K562 (cell line): ENCODE data around the gene SLC26A3. TPM values are rescaled to one million over a fixed set of nuclear protein-coding genes. Genes with fewer than 3 reads are reported as not detected.

ENCODE experiments used
- ATF7 ChIP-seq: fragments of 450-650 bp; IDR thresholded peaks from 2 replicates; pipeline ENCODE4 v1.7.1; 2014; ENCODE audit warnings: mild to moderate bottlenecking, moderate library complexity
- CBX1 ChIP-seq: sonication (generic); IDR thresholded peaks from 2 replicates; pipeline ENCODE4 v1.6.1; 2016; ENCODE audit warnings: antibody characterized with exemption, low read depth, mild to moderate bottlenecking
- COPS2 ChIP-seq: fragments of 450-650 bp; conservative IDR thresholded peaks from 2 replicates; pipeline ENCODE4 v1.6.1; 2016; ENCODE audit warnings: mild to moderate bottlenecking, moderate library complexity
- HLTF ChIP-seq: fragments of 450-650 bp; IDR thresholded peaks from 2 replicates; pipeline ENCODE4 v1.6.1; 2016
- KDM2B ChIP-seq: fragments of 250-450 bp; sonication (Bioruptor Pico); IDR thresholded peaks from 2 replicates; pipeline ENCODE4 v1.8.0; 2021; ENCODE audit warnings: mild to moderate bottlenecking, moderate library complexity
- LEF1 ChIP-seq: fragments of 450-650 bp; IDR thresholded peaks from 2 replicates; pipeline ENCODE4 v1.6.1; 2016; ENCODE audit warnings: mild to moderate bottlenecking
- MCM5 ChIP-seq: fragments of 450-650 bp; IDR thresholded peaks from 2 replicates; pipeline ENCODE4 v1.6.1; 2016; ENCODE audit warnings: low read depth
- NFE2L1 ChIP-seq: fragments of 450-650 bp; IDR thresholded peaks from 2 replicates; pipeline ENCODE4 v1.6.1; 2016; ENCODE audit warnings: missing genetic modification characterization, low read depth, mild to moderate bottlenecking, missing compliant biosample characterization, moderate library complexity, borderline replicate concordance
- NFRKB ChIP-seq: fragments of 450-650 bp; IDR thresholded peaks from 2 replicates; pipeline ENCODE4 v1.6.1; 2016; ENCODE audit warnings: low read depth
- NRF1 ChIP-seq, 2 experiments: fragments of 450-650 bp; IDR thresholded peaks in 1 of 2; conservative IDR thresholded peaks in 1 of 2; 2 replicates each; pipeline ENCODE4 v1.6.1; 2014; ENCODE audit warnings: mild to moderate bottlenecking in 2 of 2
- RBM22 ChIP-seq: fragments of 200-400 bp; formaldehyde crosslinking; IDR thresholded peaks from 2 replicates; pipeline ENCODE4 v1.6.1; 2018; ENCODE audit warnings: low read length, low read depth; ENCODE audit not compliant: poor library complexity, severe bottlenecking
- SAFB2 ChIP-seq: fragments of 200-400 bp; formaldehyde crosslinking; IDR thresholded peaks from 2 replicates; pipeline ENCODE4 v1.6.1; 2018; ENCODE audit warnings: borderline replicate concordance, low read length, low read depth, moderate library complexity; ENCODE audit not compliant: severe bottlenecking
- SMAD4 ChIP-seq: fragments of 250-450 bp; sonication (Bioruptor Pico); conservative IDR thresholded peaks from 2 replicates; pipeline ENCODE4 v1.8.0; 2021; ENCODE audit warnings: inconsistent platforms, mild to moderate bottlenecking, moderate library complexity
- SMARCB1 ChIP-seq: IDR thresholded peaks from 2 replicates; pipeline ENCODE4 v1.6.1; 2011; ENCODE audit warnings: improper control_type of control experiment, low read depth; ENCODE audit not compliant: insufficient read length
- SUPT5H ChIP-seq: fragments of 450-650 bp; IDR thresholded peaks from 2 replicates; pipeline ENCODE4 v1.6.1; 2016
- TRIM28 ChIP-seq: fragments of 450-650 bp; IDR thresholded peaks from 2 replicates; pipeline ENCODE4 v1.6.1; 2017
- ZNF140 ChIP-seq: fragments of 250-450 bp; sonication (Bioruptor Pico); IDR thresholded peaks from 2 replicates; pipeline ENCODE4 v1.8.0; 2021; ENCODE audit warnings: moderate library complexity, mild to moderate bottlenecking, inconsistent platforms
- ZNF347 ChIP-seq: fragments of 450-650 bp; formaldehyde crosslinking; IDR thresholded peaks from 2 replicates; pipeline ENCODE4 v1.4.0; 2020; ENCODE audit warnings: low read depth, mild to moderate bottlenecking, moderate library complexity
- ZNF444 ChIP-seq: fragments of 250-450 bp; sonication (Bioruptor Pico); IDR thresholded peaks from 2 replicates; pipeline ENCODE4 v1.4.0; 2020; ENCODE audit warnings: mild to moderate bottlenecking, moderate library complexity
- polyA plus RNA-seq, 8 experiments: library from polyadenylated mRNA; depleted of rRNA in 4 of 8; stranded (reverse) in 5 of 8; unstranded in 3 of 8; fragments of >200 nt; fragmentation: Nextera tagmentation in 2 of 8; fragmentation: Illumina TruSeq in 1 of 8; extraction: Ambion mirVana in 2 of 8; extraction: Trizol in 1 of 8; gene quantifications; 2 replicates each; pipeline versions ENCODE4 v1.2.1 to v1.2.3, GENCODE V29; 2011 to 2014; ENCODE audit warnings: inconsistent platforms in 1 of 8, missing spikeins in 1 of 8
- total RNA-seq, 7 experiments: library from RNA; depleted of rRNA in 6 of 7; stranded (reverse); fragments of >200 nt in 6 of 7; fragmentation: Illumina TruSeq in 2 of 7; extraction: Trizol in 2 of 7; gene quantifications; 2 replicates each; pipeline versions ENCODE4 v1.2.1 to v1.2.3, GENCODE V29; 2011 to 2021; ENCODE audit warnings: low replicate concordance in 1 of 7
- TF ChIP-seq, protein P1 (sequence below): fragments of 250-450 bp; sonication (Bioruptor Pico); IDR thresholded peaks from 2 replicates; pipeline ENCODE4 v1.5.0; 2021
- TF ChIP-seq, protein P2 (sequence below): fragments of 250-450 bp; sonication (Bioruptor Pico); IDR thresholded peaks from 2 replicates; pipeline ENCODE4 v1.4.0; 2020; ENCODE audit warnings: mild to moderate bottlenecking, moderate library complexity, borderline replicate concordance
- TF ChIP-seq, protein P3 (sequence below): fragments of 450-650 bp; formaldehyde crosslinking; IDR thresholded peaks from 2 replicates; pipeline ENCODE4 v1.4.0; 2020; ENCODE audit warnings: mild to moderate bottlenecking, mixed read lengths
- TF ChIP-seq, protein P4 (sequence below): fragments of 450-650 bp; formaldehyde crosslinking; IDR thresholded peaks from 2 replicates; pipeline ENCODE4 v1.4.0; 2020; ENCODE audit warnings: mild to moderate bottlenecking, moderate library complexity

Gene SLC26A3
- total and polyA plus RNA-seq, 9 of the 15 experiments (the other 6 are each of a cell fraction or from before 2014, with no cell fraction given) = 0.86 TPM; not detected in 8

DNA sequence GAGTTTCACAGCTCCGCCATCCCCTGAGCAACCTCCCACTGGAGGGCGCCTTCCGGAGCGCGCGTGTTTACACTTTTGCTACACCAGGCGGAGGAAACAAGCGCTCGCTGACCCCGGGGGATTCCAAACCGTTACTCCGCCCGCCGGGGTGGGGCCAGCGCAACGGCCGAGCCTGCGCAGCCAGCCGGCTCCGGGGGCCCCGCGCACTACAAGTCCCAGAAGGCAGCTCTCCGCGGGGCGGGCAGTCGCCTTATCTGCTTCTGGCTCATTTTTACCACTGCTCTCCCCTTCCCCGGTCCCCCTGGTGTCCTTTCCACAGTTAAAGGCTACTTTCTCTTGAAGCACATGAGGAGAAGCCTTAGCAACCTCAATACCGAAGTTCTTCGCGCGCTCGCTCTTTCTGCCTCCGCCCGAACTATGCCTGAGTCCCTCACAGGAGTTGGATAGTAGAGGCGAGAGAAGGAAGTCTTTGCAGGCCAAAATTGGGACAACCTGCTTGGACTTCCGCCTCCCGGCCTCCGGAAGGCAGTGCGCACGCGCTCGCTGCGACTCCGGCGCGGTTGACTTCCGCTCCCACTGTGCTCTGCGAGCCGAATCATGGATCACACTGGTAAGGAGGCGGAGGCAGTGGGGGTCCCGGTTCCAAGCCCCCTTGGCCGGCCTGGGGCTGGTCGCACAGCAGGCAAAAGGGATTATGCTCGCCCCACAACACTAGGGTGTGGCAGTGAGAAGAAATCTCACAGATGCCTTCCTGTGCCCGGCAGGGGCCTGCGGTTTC, 59.3 kb downstream of the SLC26A3 start, which contains the start of gene CBLL1 (continued):
- TF ChIP-seq, protein P1, sequence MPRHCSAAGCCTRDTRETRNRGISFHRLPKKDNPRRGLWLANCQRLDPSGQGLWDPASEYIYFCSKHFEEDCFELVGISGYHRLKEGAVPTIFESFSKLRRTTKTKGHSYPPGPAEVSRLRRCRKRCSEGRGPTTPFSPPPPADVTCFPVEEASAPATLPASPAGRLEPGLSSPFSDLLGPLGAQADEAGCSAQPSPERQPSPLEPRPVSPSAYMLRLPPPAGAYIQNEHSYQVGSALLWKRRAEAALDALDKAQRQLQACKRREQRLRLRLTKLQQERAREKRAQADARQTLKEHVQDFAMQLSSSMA (CRISPR knock-in tag) = no peak
- TF ChIP-seq SAFB2 (no peak), NRF1 (conservative IDR thresholded peaks at IDR 0.05 in 1 of 2, IDR thresholded peaks at IDR 0.05 in 1 of 2) (peak; percentile 99), CBX1 (peak; percentile 3; the same call in 1 of the 2 replicates), ZNF140 (CRISPR knock-in tag) (no peak), TRIM28 (peak; percentile 25; the same call in 1 of the 2 replicates), ZNF347 (CRISPR knock-in tag) (no peak), COPS2 (no peak), NFRKB (peak; percentile 63; the same call in 1 of the 2 replicates), RBM22 (peak; percentile 48), MCM5 (no peak), LEF1 (no peak; the same call in 1 of the 2 replicates), NFE2L1 (tag) (no peak), ZNF444 (no peak), SMAD4 (CRISPR knock-in tag) (peak; percentile 88), SMARCB1 (peak; percentile 73), HLTF (0 out of 2 replicates have a peak, but pooled peaks have one; percentile 20), ATF7 (peak; percentile 89), SUPT5H (peak; percentile 98), KDM2B (CRISPR knock-in tag) (peak; percentile 29; the same call in 1 of the 2 replicates)
- TF ChIP-seq, protein P2, sequence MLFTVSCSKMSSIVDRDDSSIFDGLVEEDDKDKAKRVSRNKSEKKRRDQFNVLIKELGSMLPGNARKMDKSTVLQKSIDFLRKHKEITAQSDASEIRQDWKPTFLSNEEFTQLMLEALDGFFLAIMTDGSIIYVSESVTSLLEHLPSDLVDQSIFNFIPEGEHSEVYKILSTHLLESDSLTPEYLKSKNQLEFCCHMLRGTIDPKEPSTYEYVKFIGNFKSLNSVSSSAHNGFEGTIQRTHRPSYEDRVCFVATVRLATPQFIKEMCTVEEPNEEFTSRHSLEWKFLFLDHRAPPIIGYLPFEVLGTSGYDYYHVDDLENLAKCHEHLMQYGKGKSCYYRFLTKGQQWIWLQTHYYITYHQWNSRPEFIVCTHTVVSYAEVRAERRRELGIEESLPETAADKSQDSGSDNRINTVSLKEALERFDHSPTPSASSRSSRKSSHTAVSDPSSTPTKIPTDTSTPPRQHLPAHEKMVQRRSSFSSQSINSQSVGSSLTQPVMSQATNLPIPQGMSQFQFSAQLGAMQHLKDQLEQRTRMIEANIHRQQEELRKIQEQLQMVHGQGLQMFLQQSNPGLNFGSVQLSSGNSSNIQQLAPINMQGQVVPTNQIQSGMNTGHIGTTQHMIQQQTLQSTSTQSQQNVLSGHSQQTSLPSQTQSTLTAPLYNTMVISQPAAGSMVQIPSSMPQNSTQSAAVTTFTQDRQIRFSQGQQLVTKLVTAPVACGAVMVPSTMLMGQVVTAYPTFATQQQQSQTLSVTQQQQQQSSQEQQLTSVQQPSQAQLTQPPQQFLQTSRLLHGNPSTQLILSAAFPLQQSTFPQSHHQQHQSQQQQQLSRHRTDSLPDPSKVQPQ (CRISPR knock-in tag) = no peak
- TF ChIP-seq, protein P3, sequence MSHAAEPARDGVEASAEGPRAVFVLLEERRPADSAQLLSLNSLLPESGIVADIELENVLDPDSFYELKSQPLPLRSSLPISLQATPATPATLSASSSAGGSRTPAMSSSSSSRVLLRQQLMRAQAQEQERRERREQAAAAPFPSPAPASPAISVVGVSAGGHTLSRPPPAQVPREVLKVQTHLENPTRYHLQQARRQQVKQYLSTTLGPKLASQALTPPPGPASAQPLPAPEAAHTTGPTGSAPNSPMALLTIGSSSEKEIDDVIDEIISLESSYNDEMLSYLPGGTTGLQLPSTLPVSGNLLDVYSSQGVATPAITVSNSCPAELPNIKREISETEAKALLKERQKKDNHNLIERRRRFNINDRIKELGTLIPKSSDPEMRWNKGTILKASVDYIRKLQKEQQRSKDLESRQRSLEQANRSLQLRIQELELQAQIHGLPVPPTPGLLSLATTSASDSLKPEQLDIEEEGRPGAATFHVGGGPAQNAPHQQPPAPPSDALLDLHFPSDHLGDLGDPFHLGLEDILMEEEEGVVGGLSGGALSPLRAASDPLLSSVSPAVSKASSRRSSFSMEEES = no peak
- TF ChIP-seq, protein P4, sequence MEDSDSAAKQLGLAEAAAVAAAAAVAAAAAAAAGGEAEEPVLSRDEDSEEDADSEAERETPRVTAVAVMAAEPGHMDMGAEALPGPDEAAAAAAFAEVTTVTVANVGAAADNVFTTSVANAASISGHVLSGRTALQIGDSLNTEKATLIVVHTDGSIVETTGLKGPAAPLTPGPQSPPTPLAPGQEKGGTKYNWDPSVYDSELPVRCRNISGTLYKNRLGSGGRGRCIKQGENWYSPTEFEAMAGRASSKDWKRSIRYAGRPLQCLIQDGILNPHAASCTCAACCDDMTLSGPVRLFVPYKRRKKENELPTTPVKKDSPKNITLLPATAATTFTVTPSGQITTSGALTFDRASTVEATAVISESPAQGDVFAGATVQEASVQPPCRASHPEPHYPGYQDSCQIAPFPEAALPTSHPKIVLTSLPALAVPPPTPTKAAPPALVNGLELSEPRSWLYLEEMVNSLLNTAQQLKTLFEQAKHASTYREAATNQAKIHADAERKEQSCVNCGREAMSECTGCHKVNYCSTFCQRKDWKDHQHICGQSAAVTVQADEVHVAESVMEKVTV = peak; percentile 81; the same call in 1 of the 2 replicates
